K562 (cell line): ENCODE results near the gene TRMU. TPM values are rescaled to one million over a fixed set of nuclear protein-coding genes. Genes with fewer than 3 reads are reported as not detected.

Experiments used
- ATAC-seq: fragments of 200-7000 bp; cut with Tn5 transposase; 3 replicates; pipeline ENCODE4 v1.9.1; 2020; ENCODE audit warnings: moderate library complexity
- BruUV-seq: library from RNA; stranded (reverse); fragments of 400-500 nt; replicated peaks from 2 replicates; lab custom pipeline; 2021; lab: Mats Ljungman, UMichigan
- CTCF ChIA-PET: fragments of 300-600 bp; formaldehyde crosslinking; extraction: SDS; loops from one replicate; lab custom pipeline; 2021; ENCODE audit warnings: low intra/inter-chr PET ratio; lab: Yijun Ruan, JAX
- POLR2A ChIA-PET: fragments of 300-600, 350-650 bp; sonication (Branson Sonifier 250); formaldehyde crosslinking; extraction: SDS; loops from one replicate; lab custom pipeline; 2021; ENCODE audit warnings: antibody characterized with exemption, inconsistent platforms; lab: Yijun Ruan, JAX
- DNase-seq, 4 experiments: peaks; one replicate each; pipeline versions ENCODE4 v3.0.0 to v3.0.0-alpha.2; 2011 to 2018; ENCODE audit warnings: low spot score in 3 of 4, mixed read lengths in 3 of 4; ENCODE audit errors: extremely low read depth in 1 of 4
- FAIRE-seq: peaks from 2 replicates; lab custom pipeline; 2011; peaks lifted over from hg19 to GRCh38; lab: Jason Lieb, UNC
- H2AFZ ChIP-seq: 2 replicates; pipeline ENCODE4 v1.6.0; 2011; ENCODE audit warnings: low read depth, low read length, control low read depth, inconsistent platforms
- H3K27ac ChIP-seq: fragments of 200-600 bp; 3 replicates; pipeline ENCODE4 v1.8.0; 2011; ENCODE audit warnings: low read depth, mild to moderate bottlenecking, control low read depth, inconsistent platforms, low read length, moderate library complexity, mixed read lengths; ENCODE audit errors: extremely low read depth
- H3K27me3 ChIP-seq, 2 experiments: fragments of 300-600 bp in 1 of 2; 2 replicates in 1 of 2; 3 replicates in 1 of 2; pipeline versions ENCODE4 v1.6.0 to v1.8.0; 2011; ENCODE audit warnings: inconsistent platforms in 2 of 2, low read length in 2 of 2, mild to moderate bottlenecking in 1 of 2, mixed read lengths in 1 of 2, moderate library complexity in 1 of 2; ENCODE audit not compliant: control insufficient read depth in 2 of 2, insufficient read depth in 2 of 2
- H3K36me3 ChIP-seq: fragments of 300-600 bp; 3 replicates; pipeline ENCODE4 v1.8.0; 2011; ENCODE audit warnings: mild to moderate bottlenecking, low read length, inconsistent platforms; ENCODE audit not compliant: control insufficient read depth, insufficient read depth
- H3K4me1 ChIP-seq, 2 experiments: fragments of 200-600 bp in 1 of 2; replicated peaks in 1 of 2; 2 replicates in 1 of 2; 3 replicates in 1 of 2; pipeline versions ENCODE4 v1.5.1 to v1.8.0; 2011; ENCODE audit warnings: inconsistent platforms in 2 of 2, low read length in 2 of 2, mild to moderate bottlenecking in 1 of 2, mixed read lengths in 1 of 2, moderate library complexity in 1 of 2; ENCODE audit not compliant: control insufficient read depth in 2 of 2, insufficient read depth in 2 of 2
- H3K4me2 ChIP-seq: 2 replicates; pipeline ENCODE4 v1.6.1; 2011; ENCODE audit warnings: low read length, control low read depth, inconsistent platforms, mixed read lengths; ENCODE audit not compliant: insufficient read depth
- H3K4me3 ChIP-seq: fragments of 200-600 bp; sonication (generic), shearing (Covaris generic); 2 replicates; pipeline ENCODE4 v1.5.1; 2016; ENCODE audit warnings: control low read depth, inconsistent platforms
- H3K79me2 ChIP-seq: fragments of 200-600 bp; 3 replicates; pipeline ENCODE4 v1.8.0; 2011; ENCODE audit warnings: low read length, inconsistent platforms; ENCODE audit not compliant: control insufficient read depth, insufficient read depth
- H3K9ac ChIP-seq, 2 experiments: 2 replicates each; pipeline versions ENCODE4 v1.6.0 to v1.6.1; 2011; ENCODE audit warnings: low read depth in 2 of 2, low read length in 2 of 2, control low read depth in 1 of 2, inconsistent platforms in 1 of 2, mild to moderate bottlenecking in 1 of 2, mixed read lengths in 1 of 2; ENCODE audit not compliant: insufficient read depth in 1 of 2
- H3K9me1 ChIP-seq: one replicate; pipeline ENCODE4 v1.6.0; 2011; ENCODE audit warnings: inconsistent platforms, mild to moderate bottlenecking, low read length, moderate library complexity; ENCODE audit not compliant: control insufficient read depth, insufficient read depth
- H3K9me3 ChIP-seq: replicated peaks from 2 replicates; pipeline ENCODE4 v1.5.1; 2011; ENCODE audit warnings: low read depth, low read length, inconsistent platforms; ENCODE audit not compliant: control insufficient read depth, insufficient read depth
- H4K20me1 ChIP-seq: replicated peaks from 2 replicates; pipeline ENCODE4 v1.6.1; 2011; ENCODE audit warnings: low read length, inconsistent platforms, mixed read lengths; ENCODE audit not compliant: control insufficient read depth, insufficient read depth
- NFIC ChIP-seq: fragments of 450-650 bp; IDR thresholded peaks from 2 replicates; pipeline ENCODE4 v1.6.1; 2017; ENCODE audit warnings: mild to moderate bottlenecking, inconsistent platforms
- SRSF1 ChIP-seq: fragments of 200-400 bp; formaldehyde crosslinking; IDR thresholded peaks from 2 replicates; pipeline ENCODE4 v1.6.1; 2017; ENCODE audit warnings: mild to moderate bottlenecking, low read depth, low read length, moderate library complexity
- ZBTB1 ChIP-seq: sonication (generic); formaldehyde crosslinking; IDR thresholded peaks from 2 replicates; pipeline ENCODE4 v1.8.1; 2023; ENCODE audit warnings: missing genetic modification reagents, low read depth, mild to moderate bottlenecking, borderline replicate concordance
- ZFPM2 ChIP-seq: fragments of 250-450 bp; sonication (Bioruptor Pico); IDR thresholded peaks from 2 replicates; pipeline ENCODE4 v1.5.1; 2022; ENCODE audit warnings: mild to moderate bottlenecking
- ZFX ChIP-seq: sonication (generic); formaldehyde crosslinking; IDR thresholded peaks from 2 replicates; pipeline ENCODE4 v1.8.0; 2022; ENCODE audit warnings: mild to moderate bottlenecking, missing genetic modification reagents, moderate library complexity
- ZNF282 ChIP-seq: sonication (generic); formaldehyde crosslinking; IDR thresholded peaks from 2 replicates; pipeline ENCODE4 v1.8.1; 2023; ENCODE audit warnings: missing genetic modification reagents
- ZNF561 ChIP-seq: fragments of 450-650 bp; formaldehyde crosslinking; conservative IDR thresholded peaks from 2 replicates; pipeline ENCODE4 v1.4.0; 2020; ENCODE audit warnings: mild to moderate bottlenecking, moderate library complexity
- ZSCAN29 ChIP-seq: fragments of 450-650 bp; IDR thresholded peaks from 2 replicates; pipeline ENCODE4 v1.6.1; 2017
- WGBS: fragments of 100-300 bp; shearing (Covaris generic); methylation state at CpG from one replicate; pipeline ENCODE4 v1.1.6; 2016; ENCODE audit warnings: low coverage, mixed read lengths; ENCODE audit not compliant: insufficient coverage; ENCODE audit errors: missing lambda C conversion rate; 5-methylcytosine and 5-hydroxymethylcytosine counted together
- in situ Hi-C: fragments of 300-500 bp; cut with MboI; formaldehyde crosslinking; loops from 4 replicates; pipeline ENCODE4 v1.15.0; 2018; ENCODE audit warnings: inconsistent platforms, mixed read lengths
- intact Hi-C: fragments of 100-400 bp; cut with micrococcal nuclease; formaldehyde crosslinking; loops from 2 replicates; pipeline ENCODE4 v1.14.2; 2022
- polyA plus RNA-seq, 8 experiments: library from polyadenylated mRNA; depleted of rRNA in 4 of 8; stranded (reverse) in 5 of 8; unstranded in 3 of 8; fragments of >200 nt; fragmentation: Nextera tagmentation in 2 of 8; fragmentation: Illumina TruSeq in 1 of 8; extraction: Ambion mirVana in 2 of 8; extraction: Trizol in 1 of 8; gene quantifications; 2 replicates each; pipeline versions ENCODE4 v1.2.1 to v1.2.3, GENCODE V29; 2011 to 2014; ENCODE audit warnings: inconsistent platforms in 1 of 8, missing spikeins in 1 of 8
- total RNA-seq, 7 experiments: library from RNA; depleted of rRNA in 6 of 7; stranded (reverse); fragments of >200 nt in 6 of 7; fragmentation: Illumina TruSeq in 2 of 7; extraction: Trizol in 2 of 7; gene quantifications; 2 replicates each; pipeline versions ENCODE4 v1.2.1 to v1.2.3, GENCODE V29; 2011 to 2021; ENCODE audit warnings: low replicate concordance in 1 of 7
- TF ChIP-seq, protein P1 (sequence below): fragments of 250-450 bp; sonication (Bioruptor Pico); IDR thresholded peaks from 2 replicates; pipeline ENCODE4 v1.9.0; 2021; ENCODE audit warnings: mild to moderate bottlenecking
- TF ChIP-seq, protein P2 (sequence below): sonication (generic); formaldehyde crosslinking; IDR thresholded peaks from 2 replicates; pipeline ENCODE4 v1.9.0; 2022; ENCODE audit warnings: mild to moderate bottlenecking, missing genetic modification reagents

The TRMU gene
- total and polyA plus RNA-seq, 9 of the 15 experiments (the other 6 are each of a cell fraction or from before 2014, with no cell fraction given): 2.3 to 49.9 (median 35.3) TPM

DNA sequence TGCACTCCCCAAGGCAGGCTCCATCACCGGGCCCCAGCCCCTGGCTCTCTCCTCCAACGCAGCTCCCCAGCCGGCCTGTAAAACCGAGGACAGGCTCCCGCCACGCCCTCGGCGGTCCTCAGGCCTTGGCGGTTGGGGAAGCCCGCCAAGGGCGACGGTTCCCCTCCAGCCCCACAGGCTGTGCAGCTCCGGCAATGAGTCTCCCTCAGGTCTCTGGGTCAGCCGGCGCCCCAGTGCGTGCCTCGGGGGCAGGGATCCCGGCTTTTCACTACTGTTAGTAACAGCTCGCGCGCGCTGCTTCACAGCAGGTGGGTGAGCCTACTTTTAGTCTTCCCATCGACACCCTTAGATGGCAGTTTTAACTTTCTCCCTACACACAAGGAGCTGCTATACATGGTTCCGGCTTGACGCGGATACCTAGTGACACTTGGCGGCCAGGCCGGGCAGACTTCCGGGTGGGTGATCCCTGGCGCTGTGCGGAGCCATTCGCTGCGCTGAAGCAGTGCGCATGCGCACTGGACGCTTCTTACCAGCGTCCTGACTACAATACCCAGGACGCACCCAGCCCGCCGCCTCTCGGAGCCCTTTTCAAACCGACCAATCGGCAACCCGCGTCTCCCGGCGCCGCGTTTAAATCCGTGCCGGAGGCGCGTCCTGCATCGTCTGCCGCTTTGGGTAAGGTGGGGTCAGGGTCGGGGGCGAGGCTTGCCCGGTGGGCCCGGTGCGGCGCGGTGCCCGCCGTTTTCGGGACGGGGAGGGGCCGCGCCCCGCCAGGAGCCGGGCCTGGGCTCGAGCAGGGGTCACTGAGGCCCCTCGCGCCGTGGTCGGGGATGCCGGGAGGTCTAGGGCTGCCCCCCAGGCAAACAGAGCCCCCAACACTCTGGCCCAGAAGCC, 39.0 kb upstream of the TRMU start, which contains the start of gene GTSE1 (continued):
- no peak for TF ChIP-seq SRSF1
- TF ChIP-seq, protein P1, sequence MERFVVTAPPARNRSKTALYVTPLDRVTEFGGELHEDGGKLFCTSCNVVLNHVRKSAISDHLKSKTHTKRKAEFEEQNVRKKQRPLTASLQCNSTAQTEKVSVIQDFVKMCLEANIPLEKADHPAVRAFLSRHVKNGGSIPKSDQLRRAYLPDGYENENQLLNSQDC (CRISPR knock-in tag): no peak
- TF ChIP-seq, all 486 proteins: peak for 87

DNA sequence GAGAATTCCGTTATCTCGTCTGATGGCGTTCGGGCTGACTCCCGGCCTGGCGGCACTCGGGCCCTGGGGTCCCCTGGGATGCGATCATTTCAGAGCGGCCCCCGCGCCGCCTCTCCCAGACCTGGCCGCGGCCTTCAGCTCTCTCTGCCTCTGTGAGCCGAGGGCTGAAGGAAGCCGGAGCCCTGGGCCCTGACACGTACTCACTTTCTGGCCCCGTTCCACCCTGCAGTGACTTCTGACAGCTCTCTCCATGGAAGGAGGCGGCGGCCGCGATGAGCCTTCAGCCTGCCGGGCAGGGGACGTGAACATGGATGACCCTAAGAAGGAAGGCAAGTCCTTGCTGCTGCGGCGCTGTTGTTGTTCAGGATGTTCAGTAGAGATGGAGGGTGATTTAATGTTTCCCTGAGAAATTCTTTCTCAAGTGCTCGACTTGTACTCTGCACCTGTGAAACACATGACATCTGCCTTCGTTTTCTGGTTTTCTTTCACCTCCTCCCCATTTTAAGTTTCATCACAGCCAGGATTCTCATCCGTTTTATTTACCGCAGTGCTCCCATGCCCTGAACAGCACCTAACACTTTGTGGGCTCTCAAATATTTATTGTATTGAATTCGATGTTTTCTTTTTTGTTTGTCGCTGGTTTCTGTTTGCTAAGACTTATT, 38.2 kb upstream of the TRMU start:
- Histone ChIP-seq H3K27me3 (no peaks in the 10 kb centered on the region), H3K9me3 (no peaks in the 10 kb centered on the region), H3K36me3 (peaks cover 30% of the 10 kb centered on the region; the same call in 2 of the 3 replicates), H3K9me1 (no peaks in the 10 kb centered on the region), H2AFZ (peak overlapping the region; percentile 75), H4K20me1 (no peaks in the 10 kb centered on the region), H3K27ac (peak overlapping the region; percentile 68), H3K9ac (peak overlapping the region; percentile 68 to 94), H3K4me2 (peak overlapping the region; percentile 93)
- in situ Hi-C loops (no loop called here), intact Hi-C loops (loop anchor here (5.0 kb wide), 1 partner anchor 165 kb away; no protein-coding TSS in a partner anchor)
- BruUV-seq: TSS peak; percentile 67
- FAIRE-seq (no peak), ATAC-seq (peak; percentile 36)
- ChIA-PET POLR2A (interaction anchor here (0.6 to 2.6 kb wide), 6 partner anchors 10 to 107 kb away, joined by 3 to 10 read pairs (median 4); no protein-coding TSS in a partner anchor), CTCF (no interaction called here)
- TF ChIP-seq ZNF282 (CRISPR knock-in tag): no peak
- no peak for TF ChIP-seq ZFPM2 (CRISPR knock-in tag)
- TF ChIP-seq, protein P2, sequence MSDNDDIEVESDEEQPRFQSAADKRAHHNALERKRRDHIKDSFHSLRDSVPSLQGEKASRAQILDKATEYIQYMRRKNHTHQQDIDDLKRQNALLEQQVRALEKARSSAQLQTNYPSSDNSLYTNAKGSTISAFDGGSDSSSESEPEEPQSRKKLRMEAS: 0 out of 2 replicates have a peak, but pooled peaks have one; percentile 2
- 0 out of 2 replicates have a peak, but pooled peaks have one; percentile 25 for TF ChIP-seq ZBTB1
- TF ChIP-seq NFIC: peak; percentile 21; the same call in 1 of the 2 replicates
- peak; percentile 65 for TF ChIP-seq ZFX (CRISPR knock-in tag)
- no peak for TF ChIP-seq ZNF561 (CRISPR knock-in tag)
- peak; percentile 54; the same call in 1 of the 2 replicates for TF ChIP-seq ZSCAN29
- TF ChIP-seq, all 486 proteins: peak for 5
- peaks cover 17% of the 10 kb centered on the region for H3K79me2 ChIP-seq
- H3K4me3 ChIP-seq: peak overlapping the region; percentile 74
- WGBS: 4% methylated on average over 8 of the region's 32 CpGs
- H3K4me1 ChIP-seq: peaks cover 2 to 24% of the 10 kb centered on the region in 2 experiments; a peak in 4 of 5 replicates
- DNase-seq: peak in 3 of 4 experiments; percentile 26 to 30 (median 29)
